ENCODE data around the gene SLC32A1.

Gene SLC32A1

DNA sequence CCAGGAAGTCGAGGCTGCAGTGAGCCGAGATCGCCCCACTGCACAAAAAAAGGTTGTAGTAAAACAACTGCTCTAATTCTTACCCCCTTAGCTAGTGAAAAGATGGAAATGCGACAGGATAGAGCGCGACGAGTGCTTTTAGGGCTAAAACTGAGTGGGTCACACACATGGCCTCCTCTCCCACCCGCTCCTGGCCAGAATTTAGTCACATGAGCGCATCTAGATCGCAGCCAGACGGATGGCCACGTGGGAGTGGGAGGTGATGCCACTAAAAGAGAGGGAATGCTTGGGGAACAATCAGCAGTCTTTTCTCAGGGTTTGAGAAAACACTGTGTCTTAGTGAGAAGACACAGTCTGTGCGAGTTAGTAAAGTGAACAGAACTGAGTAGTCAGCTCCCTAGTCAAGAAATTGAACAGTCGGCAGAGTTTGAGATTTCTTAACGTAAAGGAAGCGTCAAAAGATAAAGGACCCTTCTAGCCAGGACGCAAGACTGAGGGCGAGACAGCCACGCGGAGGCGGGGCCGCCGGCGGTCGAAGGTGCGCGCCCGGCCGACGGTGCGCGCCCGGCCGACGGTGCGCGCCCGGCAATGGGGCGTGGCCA, 23.3 kb downstream of the SLC32A1 start:
- intact Hi-C loops (cut with DNase I) = loop anchor here (5.0 kb wide), 1 partner anchor 100 kb away; no protein-coding TSS in a partner anchor
- no peak for DNase-seq

DNA sequence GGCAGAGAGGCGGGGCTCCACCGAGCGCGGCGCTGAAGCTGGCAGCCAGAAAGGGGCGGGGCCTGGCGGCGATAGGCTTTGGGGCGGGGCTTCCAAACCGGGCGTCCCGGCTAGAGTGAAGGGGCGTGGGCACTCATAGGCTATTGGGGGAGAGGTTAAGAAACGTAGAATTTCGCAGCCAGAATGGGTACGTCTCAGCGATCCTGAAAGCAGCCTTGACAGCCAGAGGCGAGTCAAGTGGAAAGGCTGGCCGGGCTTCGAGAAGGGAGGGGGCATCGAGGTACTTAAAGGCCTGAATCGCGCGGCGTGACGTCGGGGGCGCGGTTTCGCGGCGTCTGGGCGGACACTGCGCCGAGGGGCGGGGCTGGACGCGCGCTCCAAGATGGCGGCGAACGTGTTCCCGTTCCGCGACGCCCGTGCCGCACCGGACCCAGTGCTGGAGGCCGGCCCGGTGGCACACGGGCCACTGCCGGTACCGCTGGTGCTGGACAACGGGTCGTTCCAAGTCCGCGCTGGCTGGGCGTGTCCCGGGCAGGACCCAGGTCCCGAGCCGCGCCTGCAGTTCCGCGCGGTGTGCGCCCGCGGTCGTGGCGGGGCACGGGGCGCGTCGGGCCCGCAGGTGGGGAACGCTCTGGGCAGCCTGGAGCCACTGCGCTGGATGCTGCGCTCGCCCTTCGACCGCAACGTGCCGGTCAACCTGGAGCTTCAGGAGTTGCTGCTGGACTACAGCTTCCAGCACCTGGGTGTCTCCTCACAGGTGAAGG, 24.0 kb downstream of the SLC32A1 start, which contains the start of gene ACTR5:
Gene ACTR5 (plus strand): TSS at position 364 of the 764 bp plus-strand sequence. CDS start 19 bp downstream, at position 383.
- intact Hi-C loops (cut with DNase I) = loop anchor here (5.0 kb wide), 1 partner anchor 101 kb away; no protein-coding TSS in a partner anchor
- peak; percentile 82 to 97 (median 94) for DNase-seq

GRCh38 chr20:38748861-38749149, 24.5 kb downstream of the SLC32A1 start:
- intact Hi-C loops (cut with DNase I) = loop anchor here (5.0 kb wide), 1 partner anchor 102 kb away; no protein-coding TSS in a partner anchor
- DNase-seq = peak in 20 of 42 donors; percentile 24 to 75 (median 53)

GRCh38 chr20:38751360-38751976, 27.2 kb downstream of the SLC32A1 start:
- intact Hi-C loops (cut with DNase I) = no loop called here
- peak in 10 of 42 donors; percentile 24 to 62 (median 43) for DNase-seq

- no peak for DNase-seq
- intact Hi-C loops (cut with DNase I) = no loop called here
Measured at GRCh38 chr20:38752029-38752428, 27.7 kb downstream of the SLC32A1 start.

DNA sequence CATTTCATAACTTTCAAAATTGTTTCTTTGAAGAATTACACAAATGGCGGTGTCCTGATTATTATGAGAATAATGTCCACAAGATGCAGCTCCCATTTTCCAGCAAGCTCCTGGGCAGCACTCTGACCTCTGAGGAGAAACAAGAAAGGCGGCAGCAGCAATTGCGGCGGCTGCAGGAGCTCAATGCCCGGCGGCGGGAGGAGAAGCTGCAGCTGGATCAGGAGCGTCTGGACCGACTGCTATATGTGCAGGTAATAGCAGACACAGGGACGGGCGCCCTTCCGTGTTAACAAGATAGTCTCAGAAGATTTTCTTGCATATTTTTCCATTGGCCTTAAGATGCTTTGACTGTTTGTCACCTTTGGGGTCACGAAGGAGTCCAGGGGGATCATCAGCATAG, 30.6 kb downstream of the SLC32A1 start:
- no peak for DNase-seq
- intact Hi-C loops (cut with DNase I) = no loop called here

DNA sequence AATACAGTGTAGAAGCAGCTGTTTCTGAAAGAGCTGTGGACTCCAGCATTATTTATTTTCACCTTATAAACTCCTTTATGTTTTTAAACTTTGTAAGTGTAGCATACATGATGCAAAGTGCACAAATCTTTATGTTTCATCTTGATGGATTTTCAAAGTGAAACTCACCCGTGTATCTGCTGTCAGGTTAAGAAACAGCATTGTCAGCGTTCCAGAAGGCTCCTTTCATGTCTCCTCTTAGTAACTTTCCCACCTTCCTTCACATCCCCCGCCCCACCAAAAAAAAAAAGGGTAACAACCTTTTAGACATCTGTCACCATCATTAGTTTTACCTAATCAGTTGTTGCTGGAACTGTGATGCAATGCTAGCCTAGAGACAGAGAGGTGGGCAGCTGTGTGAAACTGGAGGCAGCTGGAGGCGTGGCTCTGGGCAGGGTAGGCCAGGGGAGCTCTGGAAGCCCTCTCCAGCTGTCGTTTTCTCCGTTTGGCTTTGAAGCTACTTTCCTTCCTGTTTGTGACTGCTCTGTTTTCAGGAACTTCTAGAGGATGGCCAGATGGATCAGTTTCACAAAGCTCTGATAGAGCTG, 31.1 kb downstream of the SLC32A1 start:
- no peak for DNase-seq
- intact Hi-C loops (cut with DNase I) = no loop called here

- intact Hi-C loops (cut with DNase I) = no loop called here
- no peak for DNase-seq
Measured at GRCh38 chr20:38757145-38757775, 33.0 kb downstream of the SLC32A1 start.

- intact Hi-C loops (cut with DNase I) = no loop called here
- peak in 4 of 42 donors; percentile 23 to 50 (median 30) for DNase-seq
Measured at GRCh38 chr20:38759106-38759505, 34.8 kb downstream of the SLC32A1 start.

GRCh38 chr20:38760978-38761377, 36.7 kb downstream of the SLC32A1 start:
- intact Hi-C loops (cut with DNase I) = no loop called here
- DNase-seq = no peak

DNA sequence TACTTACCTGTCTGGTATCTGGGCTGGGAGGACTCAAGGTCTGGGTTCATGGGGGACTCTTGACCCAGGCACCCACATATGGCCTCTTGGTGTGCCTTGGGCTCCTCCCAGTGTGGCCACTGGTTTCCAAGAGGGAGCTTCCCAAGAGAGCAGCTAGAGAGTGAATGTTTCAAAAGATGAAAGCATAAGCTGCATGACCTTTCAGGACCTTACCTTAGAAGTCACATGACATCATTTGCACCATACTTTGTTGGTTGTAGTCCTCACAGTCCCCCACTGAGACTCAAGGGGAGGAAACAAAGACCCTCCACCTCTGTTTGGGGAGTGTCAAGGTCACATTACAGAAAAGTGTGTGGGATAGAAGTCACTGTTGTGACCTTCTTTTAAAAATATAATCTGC, 37.9 kb downstream of the SLC32A1 start:
- no peak for DNase-seq
- intact Hi-C loops (cut with DNase I) = no loop called here

- peak in 9 of 42 donors; percentile 16 to 63 (median 31) for DNase-seq
- intact Hi-C loops (cut with DNase I) = no loop called here
Measured at GRCh38 chr20:38763616-38764015, 39.3 kb downstream of the SLC32A1 start.

DNA sequence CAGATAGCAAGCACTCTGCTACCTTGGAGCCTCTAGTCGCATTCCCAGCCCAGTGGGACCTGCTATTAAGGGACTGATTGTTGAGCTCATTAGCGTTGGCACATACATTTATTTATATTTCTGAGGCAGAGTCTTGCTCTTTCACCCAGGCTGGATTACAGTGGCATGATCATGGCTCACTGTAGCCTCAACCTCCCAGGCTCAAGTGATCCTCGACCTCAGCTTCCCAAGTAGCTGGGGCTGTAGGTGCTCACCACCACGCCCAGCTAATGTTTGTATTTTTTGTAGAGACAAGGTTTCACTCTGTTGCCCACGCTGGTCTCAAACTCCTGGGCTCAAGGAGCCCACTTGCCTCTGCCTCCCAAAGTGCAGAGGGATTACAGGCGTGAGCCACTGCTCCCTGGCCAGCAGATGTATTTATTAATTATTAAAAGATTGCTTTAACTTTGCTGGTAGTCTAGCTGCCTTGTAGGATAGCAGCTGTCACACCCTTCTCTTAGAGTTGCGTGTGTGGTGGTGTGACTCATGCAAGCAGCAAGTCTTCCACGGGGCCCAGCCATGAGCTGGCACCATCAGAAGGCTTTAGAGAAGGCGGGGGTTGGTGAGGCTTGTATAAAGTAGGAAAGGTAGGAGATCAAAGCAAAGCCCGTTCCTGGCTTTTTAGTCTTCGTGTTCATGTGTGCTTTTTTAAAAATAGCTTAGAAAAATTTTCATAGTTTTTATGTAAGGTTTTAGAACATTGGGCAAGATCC, 40.5 kb downstream of the SLC32A1 start:
- intact Hi-C loops (cut with DNase I) = no loop called here
- DNase-seq = peak; percentile 51 to 96 (median 80)

DNA sequence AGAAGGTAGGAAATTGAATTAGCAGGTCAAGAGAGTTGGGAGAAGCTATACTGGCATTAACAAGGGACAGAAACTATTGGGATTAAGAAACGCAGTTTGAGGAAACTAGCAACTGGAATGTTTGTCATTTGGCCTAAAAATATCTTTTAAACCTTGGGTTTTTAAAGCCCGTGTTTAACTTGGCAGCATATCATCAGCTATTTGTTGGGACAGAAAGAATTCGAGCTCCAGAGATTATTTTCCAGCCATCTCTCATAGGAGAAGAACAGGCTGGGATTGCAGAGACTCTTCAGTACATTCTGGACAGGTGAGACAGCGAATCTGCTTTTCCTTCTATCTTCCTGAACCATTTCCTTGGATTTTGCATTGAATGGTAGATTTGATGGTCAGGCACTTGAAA, 41.8 kb downstream of the SLC32A1 start:
- DNase-seq = no peak
- intact Hi-C loops (cut with DNase I) = no loop called here

DNA sequence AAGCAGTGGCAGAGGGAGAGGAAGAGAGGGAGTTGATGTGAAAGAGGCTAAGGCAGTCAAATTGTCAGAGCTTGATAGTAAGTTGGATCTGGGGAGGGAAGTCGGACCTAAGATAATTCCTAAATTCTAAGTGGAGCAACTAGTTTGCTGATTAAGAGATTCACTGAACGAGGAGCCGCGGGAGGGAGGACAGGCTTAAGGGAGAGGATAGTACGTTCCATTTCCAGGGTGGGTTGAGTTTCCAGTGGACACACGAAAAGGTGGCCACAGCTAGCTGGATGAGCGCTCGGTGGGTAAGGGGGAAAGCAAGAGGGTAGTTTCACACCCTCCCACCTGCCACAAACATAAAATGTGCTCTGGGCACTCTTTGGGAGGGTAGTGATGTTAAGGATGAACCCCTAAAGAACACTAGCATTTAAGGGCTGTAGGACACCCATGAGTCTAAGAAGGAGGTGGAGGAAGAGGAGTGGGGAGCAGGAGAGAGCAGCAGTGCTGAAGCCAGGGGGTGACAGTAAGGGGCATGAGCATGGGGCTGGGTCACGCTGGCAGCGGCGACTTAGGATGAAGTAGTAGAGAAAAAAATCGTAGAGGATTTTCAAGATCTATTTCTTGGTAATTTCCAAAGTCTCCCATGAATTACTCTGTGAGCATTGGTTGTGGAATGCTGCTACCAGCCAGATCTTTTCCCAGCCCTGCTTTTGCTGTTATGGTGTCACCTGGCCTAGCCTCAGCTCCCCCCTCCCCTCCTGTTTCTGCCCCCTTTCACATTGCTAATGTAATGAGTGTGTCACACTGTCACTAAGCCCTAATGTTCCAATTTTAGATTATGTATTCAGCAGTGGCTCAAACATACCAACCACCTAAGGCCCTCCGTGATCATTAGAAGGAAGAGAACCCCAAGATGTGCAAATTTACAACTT, 45.4 kb downstream of the SLC32A1 start:
- DNase-seq = peak in 12 of 42 donors; percentile 17 to 65 (median 39)
- intact Hi-C loops (cut with DNase I) = no loop called here

GRCh38 chr20:38770546-38770945, 46.3 kb downstream of the SLC32A1 start:
- DNase-seq = no peak
- intact Hi-C loops (cut with DNase I) = no loop called here

DNA sequence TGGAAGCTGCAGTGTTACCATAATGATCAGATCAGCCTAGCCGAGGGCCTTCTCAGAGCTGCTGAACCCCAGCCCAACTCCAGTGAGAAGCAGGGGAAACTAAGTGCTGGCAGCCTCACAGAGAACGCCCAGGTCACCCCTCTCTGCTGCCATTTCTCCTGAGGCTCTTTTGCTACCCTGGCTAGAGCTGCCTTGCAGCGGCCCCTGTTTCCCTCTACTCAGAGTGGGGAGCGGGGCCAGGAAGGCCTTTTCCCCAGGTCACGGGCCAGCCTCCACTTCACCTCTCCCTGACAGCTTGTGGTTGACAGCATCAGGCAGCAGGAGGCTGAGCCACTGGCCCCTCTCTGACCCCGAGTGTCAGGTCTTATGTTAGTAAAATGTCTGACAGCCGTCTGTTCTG, 46.7 kb downstream of the SLC32A1 start:
- intact Hi-C loops (cut with DNase I) = no loop called here
- no peak for DNase-seq

- no peak for DNase-seq
- intact Hi-C loops (cut with DNase I) = no loop called here
Measured at GRCh38 chr20:38771621-38772020, 47.3 kb downstream of the SLC32A1 start.
